OCI-LY7 (cell line): ENCODE data around the gene SORCS1.

Experiments
- EZH2phosphoT487 ChIP-seq: fragments of 200-600 bp; sonication (generic); IDR thresholded peaks from 2 replicates; pipeline ENCODE4 v1.6.1; 2018; ENCODE audit warnings: low read depth, borderline replicate concordance, mild to moderate bottlenecking, mixed run types, antibody characterized with exemption, low read length, moderate library complexity, mixed read lengths
- TF ChIP-seq, protein P1 (sequence below): fragments of 200-600 bp; sonication (generic); conservative IDR thresholded peaks from 2 replicates; pipeline ENCODE4 v1.5.1; 2014; ENCODE audit warnings: mild to moderate bottlenecking, antibody characterized with exemption, low read length, moderate library complexity, mixed read lengths

DNA sequence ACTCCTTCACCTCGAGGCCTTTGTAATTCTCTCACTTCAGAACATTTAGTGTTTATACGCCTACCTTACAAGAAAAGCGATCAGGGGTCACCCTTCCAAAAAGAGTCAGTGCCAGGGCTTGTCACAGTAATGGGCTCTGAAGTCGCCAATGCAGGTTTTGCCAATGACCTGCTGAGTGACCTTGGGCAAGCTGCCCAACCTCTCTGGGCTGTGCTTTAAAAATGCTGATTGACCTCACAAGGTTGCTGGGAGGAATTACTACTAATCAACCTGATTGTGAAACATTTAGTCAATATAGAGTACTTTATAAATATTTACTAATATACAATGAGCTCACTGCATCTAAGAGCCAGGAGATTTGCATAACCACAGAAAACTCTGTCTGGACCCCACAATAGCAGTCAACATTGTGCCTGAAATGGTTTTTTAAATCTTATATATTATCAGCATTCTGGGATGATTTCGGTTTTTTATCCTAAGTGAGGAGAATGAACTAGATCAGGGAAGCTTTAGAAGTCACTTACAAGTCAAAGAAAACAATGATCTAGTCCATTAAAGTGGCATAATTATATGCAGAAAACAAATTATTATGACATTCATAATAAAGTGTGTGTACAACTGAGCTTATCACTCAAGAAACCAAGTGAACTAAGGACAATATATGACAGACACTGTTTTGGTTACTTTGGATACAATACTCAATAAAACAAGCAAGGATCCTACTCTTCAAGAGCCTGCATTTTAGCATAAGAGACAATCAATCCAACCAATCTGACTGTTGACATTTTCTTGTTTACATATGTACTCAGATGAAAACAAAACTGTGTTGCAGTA is 290.5 kb downstream of the SORCS1 start:
- TF ChIP-seq, protein P1, sequence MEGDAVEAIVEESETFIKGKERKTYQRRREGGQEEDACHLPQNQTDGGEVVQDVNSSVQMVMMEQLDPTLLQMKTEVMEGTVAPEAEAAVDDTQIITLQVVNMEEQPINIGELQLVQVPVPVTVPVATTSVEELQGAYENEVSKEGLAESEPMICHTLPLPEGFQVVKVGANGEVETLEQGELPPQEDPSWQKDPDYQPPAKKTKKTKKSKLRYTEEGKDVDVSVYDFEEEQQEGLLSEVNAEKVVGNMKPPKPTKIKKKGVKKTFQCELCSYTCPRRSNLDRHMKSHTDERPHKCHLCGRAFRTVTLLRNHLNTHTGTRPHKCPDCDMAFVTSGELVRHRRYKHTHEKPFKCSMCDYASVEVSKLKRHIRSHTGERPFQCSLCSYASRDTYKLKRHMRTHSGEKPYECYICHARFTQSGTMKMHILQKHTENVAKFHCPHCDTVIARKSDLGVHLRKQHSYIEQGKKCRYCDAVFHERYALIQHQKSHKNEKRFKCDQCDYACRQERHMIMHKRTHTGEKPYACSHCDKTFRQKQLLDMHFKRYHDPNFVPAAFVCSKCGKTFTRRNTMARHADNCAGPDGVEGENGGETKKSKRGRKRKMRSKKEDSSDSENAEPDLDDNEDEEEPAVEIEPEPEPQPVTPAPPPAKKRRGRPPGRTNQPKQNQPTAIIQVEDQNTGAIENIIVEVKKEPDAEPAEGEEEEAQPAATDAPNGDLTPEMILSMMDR, result no peak
- no peak for TF ChIP-seq EZH2phosphoT487
